DOHH2 (cell line): ENCODE measurements around the gene FIZ1.

Experiments used
- H3F3A ChIP-seq: fragments of 200-600 bp; sonication (generic), shearing (Covaris generic); 2 replicates; pipeline ENCODE4 v1.6.0; 2016; ENCODE audit warnings: antibody characterized with exemption, mild to moderate bottlenecking; ENCODE audit not compliant: control insufficient read depth, insufficient read depth
- H3K27ac ChIP-seq: fragments of 200-600 bp; sonication (generic); 2 replicates; pipeline ENCODE4 v1.5.1; 2014; ENCODE audit warnings: low read depth, mild to moderate bottlenecking, low read length, moderate library complexity
- H3K27me3 ChIP-seq: fragments of 200-600 bp; sonication (generic); 2 replicates; pipeline ENCODE4 v1.6.1; 2014; ENCODE audit warnings: mild to moderate bottlenecking, low read length, mixed read lengths; ENCODE audit not compliant: control insufficient read depth
- H3K36me3 ChIP-seq: fragments of 200-600 bp; sonication (generic); 2 replicates; pipeline ENCODE4 v1.6.1; 2014; ENCODE audit warnings: mild to moderate bottlenecking, low read length, moderate library complexity, mixed read lengths; ENCODE audit not compliant: control insufficient read depth
- H3K4me1 ChIP-seq: fragments of 200-600 bp; sonication (generic); 2 replicates; pipeline ENCODE4 v1.6.1; 2014; ENCODE audit warnings: mild to moderate bottlenecking, low read length, mixed read lengths; ENCODE audit not compliant: control insufficient read depth
- H3K4me2 ChIP-seq: fragments of 200-600 bp; sonication (generic); 2 replicates; pipeline ENCODE4 v1.6.0; 2014; ENCODE audit warnings: mild to moderate bottlenecking, low read length, moderate library complexity
- H3K4me3 ChIP-seq: fragments of 200-600 bp; sonication (generic); 2 replicates; pipeline ENCODE4 v1.5.1; 2014; ENCODE audit warnings: mild to moderate bottlenecking, low read length, mixed read lengths
- H3K79me2 ChIP-seq: fragments of 200-600 bp; sonication (generic); 2 replicates; pipeline ENCODE4 v1.6.1; 2014; ENCODE audit warnings: mild to moderate bottlenecking, low read length, mixed read lengths; ENCODE audit not compliant: control insufficient read depth
- H3K9me2 ChIP-seq: fragments of 200-600 bp; sonication (generic); replicated peaks from 2 replicates; pipeline ENCODE4 v1.6.1; 2014; ENCODE audit warnings: mild to moderate bottlenecking, low read length, mixed read lengths; ENCODE audit not compliant: control insufficient read depth
- H3K9me3 ChIP-seq: fragments of 200-600 bp; sonication (generic); 2 replicates; pipeline ENCODE4 v1.6.1; 2014; ENCODE audit warnings: antibody characterized with exemption, low read length, mixed read lengths; ENCODE audit not compliant: control insufficient read depth, insufficient read depth
- H4K20me1 ChIP-seq: fragments of 200-600 bp; sonication (generic); 2 replicates; pipeline ENCODE4 v1.6.0; 2014; ENCODE audit warnings: low read depth, mild to moderate bottlenecking, antibody characterized with exemption, low read length, moderate library complexity; ENCODE audit not compliant: control insufficient read depth, insufficient read depth
- EZH2phosphoT487 ChIP-seq: fragments of 200-600 bp; sonication (generic); IDR thresholded peaks from 2 replicates; pipeline ENCODE4 v1.6.1; 2017; ENCODE audit warnings: borderline replicate concordance, mild to moderate bottlenecking, antibody characterized with exemption, low read length, moderate library complexity, mixed read lengths
- TF ChIP-seq, protein P1 (sequence below): fragments of 200-600 bp; sonication (generic); IDR thresholded peaks from one replicate; pipeline ENCODE4 v1.5.1; 2014; ENCODE audit warnings: antibody characterized with exemption, mild to moderate bottlenecking, low read depth, low read length; ENCODE audit not compliant: poor library complexity, severe bottlenecking

FIZ1 gene

DNA sequence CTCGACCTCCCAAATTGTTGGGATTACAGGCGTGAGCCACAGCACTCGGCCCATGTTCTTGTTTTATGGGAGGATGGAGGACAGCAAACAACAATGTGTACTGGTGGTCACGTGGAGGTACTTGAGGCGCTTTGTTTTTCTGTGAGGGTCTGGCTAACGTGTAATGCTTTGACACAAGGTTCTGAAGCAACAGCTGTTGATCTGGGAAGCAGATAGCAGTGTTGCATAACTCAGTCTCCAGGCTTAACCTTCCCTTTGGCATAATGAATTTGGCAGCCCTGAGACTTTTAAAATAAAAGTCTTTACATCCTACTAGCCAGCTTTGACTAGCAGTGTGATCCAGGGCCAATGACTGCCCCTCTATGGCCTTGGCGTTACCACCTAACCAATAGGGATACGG lies 34.5 kb upstream of the FIZ1 start:
- Histone ChIP-seq H4K20me1 (peaks cover 3% of the 10 kb centered on the region; the same call in 1 of the 2 replicates), H3K27me3 (no peaks in the 10 kb centered on the region), H3K4me1 (peaks cover 46% of the 10 kb centered on the region), H3K36me3 (peaks cover 21% of the 10 kb centered on the region), H3K9me3 (no peaks in the 10 kb centered on the region), H3K4me2 (peak overlapping the region; percentile 96), H3F3A (peaks cover 6% of the 10 kb centered on the region; the same call in 1 of the 2 replicates), H3K4me3 (peak overlapping the region; percentile 86), H3K79me2 (peaks cover 44% of the 10 kb centered on the region), H3K27ac (peak overlapping the region; percentile 56; the same call in 1 of the 2 replicates), H3K9me2 (no peaks in the 10 kb centered on the region)
- TF ChIP-seq, protein P1, sequence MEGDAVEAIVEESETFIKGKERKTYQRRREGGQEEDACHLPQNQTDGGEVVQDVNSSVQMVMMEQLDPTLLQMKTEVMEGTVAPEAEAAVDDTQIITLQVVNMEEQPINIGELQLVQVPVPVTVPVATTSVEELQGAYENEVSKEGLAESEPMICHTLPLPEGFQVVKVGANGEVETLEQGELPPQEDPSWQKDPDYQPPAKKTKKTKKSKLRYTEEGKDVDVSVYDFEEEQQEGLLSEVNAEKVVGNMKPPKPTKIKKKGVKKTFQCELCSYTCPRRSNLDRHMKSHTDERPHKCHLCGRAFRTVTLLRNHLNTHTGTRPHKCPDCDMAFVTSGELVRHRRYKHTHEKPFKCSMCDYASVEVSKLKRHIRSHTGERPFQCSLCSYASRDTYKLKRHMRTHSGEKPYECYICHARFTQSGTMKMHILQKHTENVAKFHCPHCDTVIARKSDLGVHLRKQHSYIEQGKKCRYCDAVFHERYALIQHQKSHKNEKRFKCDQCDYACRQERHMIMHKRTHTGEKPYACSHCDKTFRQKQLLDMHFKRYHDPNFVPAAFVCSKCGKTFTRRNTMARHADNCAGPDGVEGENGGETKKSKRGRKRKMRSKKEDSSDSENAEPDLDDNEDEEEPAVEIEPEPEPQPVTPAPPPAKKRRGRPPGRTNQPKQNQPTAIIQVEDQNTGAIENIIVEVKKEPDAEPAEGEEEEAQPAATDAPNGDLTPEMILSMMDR, result no peak
- no peak for TF ChIP-seq EZH2phosphoT487

DNA sequence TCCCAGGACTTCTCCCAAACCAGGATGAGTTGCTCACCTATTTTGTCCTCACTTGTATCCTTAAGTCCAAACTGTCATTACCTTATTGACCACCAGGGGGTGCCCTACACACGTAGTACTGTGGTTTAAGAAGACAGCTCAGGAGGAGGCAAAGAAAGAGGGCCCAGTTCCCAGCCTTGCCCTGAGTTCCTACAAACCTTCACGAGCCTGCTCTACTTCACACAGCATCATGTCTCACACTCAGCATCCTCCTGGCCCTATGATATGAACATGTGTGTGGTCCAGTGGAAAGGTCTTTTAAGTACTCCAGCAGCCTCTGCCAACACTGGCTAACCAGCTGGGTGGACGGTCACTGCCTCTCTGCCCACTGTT lies 33.1 kb upstream of the FIZ1 start:
- Histone ChIP-seq H3K36me3 (peaks cover 12% of the 10 kb centered on the region), H4K20me1 (peaks cover 3% of the 10 kb centered on the region; the same call in 1 of the 2 replicates), H3F3A (peaks cover 6% of the 10 kb centered on the region; the same call in 1 of the 2 replicates), H3K27ac (no peak overlapping the region), H3K4me1 (peaks cover 39% of the 10 kb centered on the region), H3K79me2 (peaks cover 32% of the 10 kb centered on the region), H3K4me2 (no peak overlapping the region), H3K9me2 (no peaks in the 10 kb centered on the region), H3K4me3 (no peak overlapping the region), H3K9me3 (no peaks in the 10 kb centered on the region), H3K27me3 (no peaks in the 10 kb centered on the region)
- TF ChIP-seq EZH2phosphoT487, result no peak
- TF ChIP-seq, protein P1, result peak; percentile 84

DNA sequence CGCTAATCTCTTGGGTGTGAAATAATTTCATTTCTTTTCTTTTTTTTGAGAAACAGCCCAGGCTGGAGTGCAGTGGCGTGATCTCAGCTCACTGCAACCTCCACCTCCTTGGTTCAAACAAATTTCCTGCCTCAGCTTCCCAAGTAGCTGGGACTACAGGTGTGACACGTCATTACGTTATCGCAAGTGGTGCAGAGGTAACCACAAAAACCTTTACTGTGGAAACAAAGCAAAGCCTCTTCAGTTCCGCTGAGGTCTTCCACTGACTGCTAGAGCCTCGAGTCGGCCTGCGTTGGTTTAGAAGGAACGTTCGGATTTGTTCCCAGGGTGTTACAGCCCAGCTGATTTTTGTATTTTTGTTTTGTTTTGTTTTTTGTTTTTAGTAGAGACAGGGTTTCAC lies 27.0 kb upstream of the FIZ1 start:
- Histone ChIP-seq H4K20me1 (peaks cover 4% of the 10 kb centered on the region; the same call in 1 of the 2 replicates), H3K4me2 (no peak overlapping the region)

More for the DNA sequence above, 27.0 kb upstream of the FIZ1 start:
- Histone ChIP-seq H3F3A (peaks cover 9% of the 10 kb centered on the region), H3K4me3 (no peak overlapping the region), H3K27ac (no peak overlapping the region), H3K4me1 (peaks cover 20% of the 10 kb centered on the region), H3K36me3 (no peaks in the 10 kb centered on the region), H3K9me3 (no peaks in the 10 kb centered on the region), H3K79me2 (no peaks in the 10 kb centered on the region), H3K9me2 (no peaks in the 10 kb centered on the region), H3K27me3 (no peaks in the 10 kb centered on the region)
- TF ChIP-seq EZH2phosphoT487, result no peak
- TF ChIP-seq, protein P1, result no peak
